ENCODE measurements around the gene RIMKLB. TPM values are rescaled to one million over a fixed set of nuclear protein-coding genes. Genes with fewer than 3 reads are reported as not detected.

RIMKLB gene
- total RNA-seq, 1 experiment from 2014 or later, result 87.7 TPM

- Mint-ChIP-seq H3K4me1 (no peaks in the 10 kb centered on the region), H3K4me3 (no peak overlapping the region), H3K27me3 (ENCODE audit: low read depth) (no peaks in the 10 kb centered on the region; the same call in none of the 2 replicates), H3K36me3 (ENCODE audit: insufficient read depth in 1 of 3, low read depth in 3 of 3) (peaks cover 2 to 8% (median 5%) of the 10 kb centered on the region in 3 experiments; a peak in 6 of 7 replicates), H3K27ac (no peak overlapping the region), H3K9me3 (peaks cover 5 to 8% of the 10 kb centered on the region in 2 experiments; a peak in 4 of 5 replicates)
- Histone ChIP-seq H3K56ac (ENCODE audit: insufficient read length, low read depth, low read length) (no peak overlapping the region), H2AK5ac (ENCODE audit: insufficient read length, low read length) (no peak overlapping the region), H2BK15ac (ENCODE audit: low read depth, low read length) (no peak overlapping the region), H4K91ac (ENCODE audit: insufficient read length, low read depth, low read length) (no peak overlapping the region), H3K18ac (ENCODE audit: insufficient read length, low read depth, low read length) (no peak overlapping the region), H3K79me2 (ENCODE audit: insufficient read depth, low read length) (no peaks in the 10 kb centered on the region), H4K20me1 (ENCODE audit: control insufficient read depth, insufficient read depth, insufficient read length) (no peaks in the 10 kb centered on the region), H3K27ac (ENCODE audit: insufficient read length, low read depth, low read length) (no peak overlapping the region), H3K14ac (ENCODE audit: insufficient read depth, low read length) (no peak overlapping the region), H3K23ac (ENCODE audit: insufficient read length, low read depth, low read length) (no peak overlapping the region), H2BK12ac (ENCODE audit: insufficient read length, low read depth, low read length) (no peak overlapping the region), H3K4ac (ENCODE audit: low read depth, low read length) (no peak overlapping the region), H3K4me2 (ENCODE audit: insufficient read depth, insufficient read length, low read length) (no peak overlapping the region), H2AFZ (ENCODE audit: low read length) (no peak overlapping the region), H3K9ac (ENCODE audit: extremely low read depth, insufficient read length, low read length) (no peak overlapping the region), H4K8ac (replicated peaks; ENCODE audit: insufficient read length, low read depth, low read length) (no peak overlapping the region), H3K27me3 (ENCODE audit: insufficient read depth, low read length) (no peaks in the 10 kb centered on the region), H2BK20ac (ENCODE audit: low read depth, low read length, poor library complexity, severe bottlenecking) (no peak overlapping the region), H3K23me2 (ENCODE audit: insufficient read length, low read depth, low read length, poor library complexity, severe bottlenecking) (no peaks in the 10 kb centered on the region), H3K4me1 (ENCODE audit: insufficient read depth, low read length) (no peaks in the 10 kb centered on the region; the same call in 1 of the 2 replicates), H2BK5ac (ENCODE audit: insufficient read length, low read length) (no peak overlapping the region), H3K9me3 (ENCODE audit: control insufficient read depth, low read depth, low read length) (no peaks in the 10 kb centered on the region), H4K5ac (ENCODE audit: insufficient read length, low read depth, low read length) (no peak overlapping the region), H2BK120ac (ENCODE audit: low read depth, low read length, poor library complexity, severe bottlenecking) (no peak overlapping the region), H3K79me1 (ENCODE audit: insufficient read depth, low read depth, low read length, poor library complexity, severe bottlenecking) (no peaks in the 10 kb centered on the region), H3T11ph (ENCODE audit: low read length) (no peak overlapping the region)
- no peak for DNase-seq
- no CpG with 5 or more reads among the region's 2 CpGs for WGBS (ENCODE audit: extremely low coverage, insufficient read length, low lambda C conversion rate)
- no peak for TF ChIP-seq CTCF (conservative IDR thresholded peaks at IDR 0.05)
Measured at GRCh38 chr12:8667270-8667669, 30.5 kb upstream of the RIMKLB start.

Measured in H9 (cell line).